Left cardiac atrium (tissue), 4 donors: Measurements from ENCODE around the gene GGCX. TPM values are rescaled to one million over a fixed set of nuclear protein-coding genes. Genes with fewer than 3 reads are reported as not detected.
"Not testable (repeated sequence)": the region's sequence is repeated elsewhere in the genome, so short reads cannot be mapped to it uniquely, and the experiment has no call there.

ENCODE experiments used
- ATAC-seq, 2 donors: fragments of 200-7000 bp; cut with Tn5 transposase; one replicate each; pipeline ENCODE4 v1.9.1; 2020; ENCODE audit warnings: mild to moderate bottlenecking in 2 of 2, moderate library complexity in 2 of 2
- DNase-seq: peaks from one replicate; pipeline ENCODE4 v3.0.0-alpha.2; 2020
- intact Hi-C, 2 donors: fragments of 100-400 bp; cut with DNase I; formaldehyde crosslinking; loops; one replicate each; pipeline versions ENCODE4 v1.14.1 to v1.15.1; 2022 to 2023
- total RNA-seq, 2 donors: library from RNA; stranded (reverse); fragmentation: NEBNext Ultra II Directional; extraction: Animal tissue kit (Norgen Biotek cat#: 25700); gene quantifications; one replicate each; pipeline ENCODE4 v1.2.1, GENCODE V29; 2021
- donor health status: DM: no; HTN: yes; CAD: no.
- donor health status: DM: no; HTN: yes; CAD: no; lungs with severe emphysema.
- donor health status: DM: yes; HTN: yes; CAD: no.
- donor health status: Dilated cardiomyopathy.

The GGCX gene
- total RNA-seq, 2 donors from 2014 or later, result 34.0 to 37.3 TPM

DNA sequence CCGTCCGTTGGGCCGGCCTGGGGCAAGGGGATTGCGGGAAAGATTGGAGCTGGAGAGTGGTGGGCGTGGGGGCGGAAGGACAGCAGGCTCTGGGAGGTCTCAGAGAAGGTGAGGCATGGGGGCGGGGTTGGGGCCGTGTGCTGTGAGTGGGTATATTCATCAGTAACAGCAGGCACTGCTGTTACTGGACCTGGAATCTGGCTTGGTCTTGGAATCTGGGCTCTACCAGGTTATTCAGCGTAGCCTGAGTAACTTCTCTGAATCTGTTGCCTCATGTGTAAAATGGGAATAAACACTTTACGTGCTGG is 34.7 kb upstream of the GGCX start:
- DNase-seq, result no peak
- ATAC-seq, result no peak
- intact Hi-C loops, result no loop called here

DNA sequence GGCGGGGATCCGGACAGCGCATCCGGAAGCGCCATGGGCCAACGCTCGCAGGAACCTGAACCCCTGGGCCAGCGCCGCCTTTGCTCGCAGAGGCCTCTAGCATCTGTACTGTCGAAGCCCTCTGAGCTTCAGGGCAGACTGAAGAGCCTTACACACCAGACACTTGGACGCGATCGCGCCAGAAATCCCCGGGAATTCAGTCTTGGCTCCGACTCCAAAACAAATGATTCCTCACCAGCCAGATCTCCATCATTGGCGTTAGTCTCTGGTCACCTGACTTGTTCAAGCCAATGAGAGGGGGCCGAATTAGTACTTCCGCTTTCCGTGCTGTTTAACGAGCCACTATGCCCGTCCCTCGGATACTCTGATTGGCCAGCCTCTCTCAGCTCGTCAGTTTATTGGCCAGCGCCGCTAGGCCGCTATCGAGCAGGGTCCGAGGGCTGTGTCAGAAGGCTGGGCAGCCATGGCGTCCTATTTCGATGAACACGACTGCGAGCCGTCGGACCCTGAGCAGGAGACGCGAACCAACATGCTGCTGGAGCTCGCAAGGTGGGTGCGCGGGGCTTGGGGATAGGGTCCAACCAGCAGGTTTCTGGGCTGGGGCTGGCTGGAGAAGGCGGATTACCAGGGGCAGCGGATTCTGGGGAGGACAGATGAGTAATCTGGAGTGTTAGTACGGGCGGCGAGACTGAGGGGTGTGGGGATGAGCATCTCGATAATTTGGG is 34.2 kb upstream of the GGCX start, which contains the start of gene RNF181:
Gene RNF181, plus strand, starts transcription at position 445 of the 725 bp plus-strand sequence. Its CDS starts 19 bp downstream, at position 464.
- ATAC-seq, result peak; percentile 96 to 97
- DNase-seq, result peak; percentile 95
- intact Hi-C loops, result no loop called here

DNA sequence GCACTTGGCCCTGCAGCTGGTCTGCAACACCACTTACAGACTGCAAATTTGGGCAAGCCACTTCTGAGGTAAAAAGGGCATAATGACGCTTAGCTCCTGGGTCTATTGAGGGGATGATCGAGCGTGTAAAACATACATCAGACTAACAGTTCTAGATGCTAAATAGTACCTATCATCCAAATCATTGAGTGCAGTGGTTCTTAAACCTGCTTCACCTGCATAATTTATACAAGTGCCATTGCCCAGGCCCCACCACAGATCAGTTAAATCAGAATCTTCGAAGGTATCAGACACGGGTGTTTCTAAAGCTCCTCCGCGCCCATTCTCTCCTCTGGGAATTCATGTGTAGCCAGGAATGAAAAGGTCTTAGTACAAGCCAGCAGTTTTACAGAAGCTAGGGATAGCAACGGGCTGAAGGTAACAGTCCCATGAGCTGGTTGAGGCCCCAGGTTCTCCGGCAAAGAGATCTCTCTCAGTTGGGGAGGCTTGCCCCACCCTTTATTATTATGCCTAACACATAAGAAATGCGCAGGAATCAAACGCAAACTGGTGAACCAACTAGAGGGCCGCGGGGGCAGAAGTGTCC is 33.5 kb upstream of the GGCX start:
- no peak for ATAC-seq
- intact Hi-C loops, result no loop called here
- no peak for DNase-seq

DNA sequence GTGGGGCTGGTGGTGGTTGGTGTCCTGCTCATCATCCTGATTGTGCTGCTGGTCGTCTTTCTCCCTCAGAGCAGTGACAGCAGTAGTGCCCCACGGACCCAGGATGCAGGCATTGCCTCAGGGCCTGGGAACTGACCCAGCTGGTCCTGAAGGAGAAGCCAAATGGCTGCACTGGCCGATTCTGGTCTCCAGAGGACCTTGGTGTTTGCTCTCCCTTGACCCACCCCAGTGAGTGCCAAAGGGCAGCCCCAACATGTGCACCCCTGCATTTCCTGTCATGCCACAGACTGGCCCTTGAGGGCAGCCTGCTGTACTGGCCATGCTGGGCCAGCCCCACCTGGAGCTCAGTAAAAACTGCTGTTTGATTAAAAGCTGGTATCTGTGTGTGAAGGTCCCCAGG is 31.7 kb upstream of the GGCX start:
- intact Hi-C loops, result no loop called here
- no peak for ATAC-seq
- DNase-seq, result no peak

DNA sequence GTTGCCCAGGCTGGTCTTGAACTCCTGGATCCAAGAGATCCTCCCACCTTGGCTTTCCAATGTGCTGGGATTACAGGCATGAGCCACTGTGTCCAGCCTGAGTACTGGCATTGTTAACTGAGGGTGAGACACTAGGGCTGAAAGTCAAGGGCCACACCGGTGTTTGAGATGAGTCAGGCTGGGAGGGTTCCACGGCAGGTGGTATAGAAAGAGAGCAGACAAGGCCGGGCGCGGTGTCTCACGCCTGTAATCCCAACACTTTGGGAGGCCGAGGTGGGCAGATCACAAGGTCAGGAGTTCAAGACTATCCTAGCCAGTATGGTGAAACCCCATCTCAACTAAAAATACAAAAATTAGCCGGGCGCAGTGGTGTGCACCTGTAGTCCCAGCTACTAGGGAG is 31.0 kb upstream of the GGCX start:
- intact Hi-C loops, ATAC-seq, DNase-seq: not testable (repeated sequence)

DNA sequence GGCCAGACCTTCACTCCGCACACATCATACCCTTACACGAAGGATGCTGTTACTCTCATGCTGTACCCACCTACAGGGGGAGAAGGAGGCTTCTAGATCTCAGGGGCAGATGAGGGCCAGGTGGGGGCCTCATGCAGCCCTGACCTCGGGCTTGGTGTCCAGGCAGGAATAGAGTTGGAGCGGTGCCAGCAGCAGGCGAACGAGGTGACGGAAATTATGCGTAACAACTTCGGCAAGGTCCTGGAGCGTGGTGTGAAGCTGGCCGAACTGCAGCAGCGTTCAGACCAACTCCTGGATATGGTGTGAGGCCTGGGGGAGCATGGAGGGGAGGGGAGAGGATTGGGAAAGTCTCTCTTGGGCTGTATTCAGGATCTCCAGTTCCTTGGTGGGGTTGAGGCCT is 30.3 kb upstream of the GGCX start:
- ATAC-seq, result no peak
- DNase-seq, result no peak
- intact Hi-C loops, result no loop called here

DNA sequence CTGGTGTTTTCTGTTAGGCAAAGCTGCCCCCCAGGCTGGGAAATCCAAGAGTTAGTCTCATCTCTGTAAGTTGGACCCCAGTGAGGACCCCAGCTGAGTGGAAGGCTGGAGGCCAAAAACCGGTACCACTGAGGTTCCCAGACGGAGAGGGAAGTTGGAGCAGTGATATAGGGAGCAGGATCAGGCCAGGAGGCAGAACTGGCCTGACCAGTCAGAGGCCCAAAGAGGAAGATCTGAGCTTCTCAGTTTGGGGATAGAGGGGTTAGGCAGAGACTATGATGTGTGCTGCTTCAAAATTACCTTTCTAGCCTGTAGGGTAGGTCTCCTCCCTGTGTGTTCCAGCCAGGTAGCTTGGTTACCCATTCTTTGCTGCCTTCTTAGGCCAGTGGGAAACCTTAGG is 29.7 kb upstream of the GGCX start:
- ATAC-seq (no peak), DNase-seq (no peak)
- intact Hi-C loops, result no loop called here

DNA sequence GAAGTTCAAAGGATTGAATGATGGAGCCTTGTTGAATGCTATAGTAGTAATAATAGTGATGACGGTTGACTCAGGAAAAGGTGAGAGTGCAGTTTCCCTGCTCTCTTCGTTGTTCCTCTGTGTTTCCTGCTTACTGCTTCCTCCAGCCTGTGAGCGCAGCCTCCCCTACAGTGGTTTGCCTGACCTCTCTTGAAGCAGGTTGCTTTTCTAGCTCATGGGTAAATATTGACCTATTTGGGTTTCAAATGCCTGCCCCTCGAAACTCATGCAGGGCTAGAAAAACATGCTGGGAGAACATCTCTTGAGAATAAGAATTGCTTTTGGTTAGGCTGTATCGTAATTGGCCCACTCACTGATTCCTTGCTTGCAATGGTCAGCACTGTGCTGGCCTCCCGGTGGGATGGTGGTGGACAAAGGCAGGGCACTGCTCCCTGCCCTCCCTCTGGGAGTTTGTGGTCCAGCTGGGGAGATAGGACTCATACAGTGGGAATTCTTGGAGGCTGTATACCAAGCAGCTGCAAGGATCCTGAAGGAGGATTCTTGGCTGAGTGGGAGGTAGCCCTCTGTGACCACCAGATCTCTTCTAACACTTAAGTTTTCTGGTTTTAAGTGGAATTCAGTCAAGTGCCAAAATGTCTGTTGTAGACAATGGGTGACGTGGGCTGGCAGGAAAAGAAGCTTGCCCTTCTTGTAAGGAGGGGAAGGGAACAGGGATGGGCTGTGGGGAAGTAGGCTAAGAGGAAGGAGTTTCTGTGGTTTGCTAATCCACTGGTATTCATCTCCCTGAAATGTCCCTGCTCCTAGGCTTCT is 28.9 kb upstream of the GGCX start:
- ATAC-seq (peak; percentile 42 to 46), DNase-seq (peak; percentile 70)
- intact Hi-C loops, result no loop called here

DNA sequence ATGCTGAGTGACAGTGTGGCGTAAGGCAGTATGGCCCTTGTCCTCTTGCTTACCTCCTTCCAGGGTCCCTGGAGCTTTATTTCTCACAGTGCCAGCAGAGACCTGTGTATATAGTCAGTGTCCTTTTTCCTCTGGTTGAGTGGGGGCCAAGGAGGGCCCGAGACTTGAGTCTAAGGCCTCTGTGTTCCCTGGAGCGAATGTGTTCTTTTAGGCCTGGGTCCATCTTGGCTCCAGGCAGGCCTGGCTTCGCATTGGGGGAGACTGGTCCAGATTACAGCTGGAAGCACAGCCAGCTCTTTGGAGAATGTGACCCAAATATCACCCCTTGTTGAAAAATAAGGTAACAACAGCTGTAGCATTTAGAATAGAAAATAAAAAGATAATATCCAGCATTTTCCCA is 27.9 kb upstream of the GGCX start:
- peak in 1 of 2 donors; percentile 25 for ATAC-seq
- intact Hi-C loops, result no loop called here
- no peak for DNase-seq

DNA sequence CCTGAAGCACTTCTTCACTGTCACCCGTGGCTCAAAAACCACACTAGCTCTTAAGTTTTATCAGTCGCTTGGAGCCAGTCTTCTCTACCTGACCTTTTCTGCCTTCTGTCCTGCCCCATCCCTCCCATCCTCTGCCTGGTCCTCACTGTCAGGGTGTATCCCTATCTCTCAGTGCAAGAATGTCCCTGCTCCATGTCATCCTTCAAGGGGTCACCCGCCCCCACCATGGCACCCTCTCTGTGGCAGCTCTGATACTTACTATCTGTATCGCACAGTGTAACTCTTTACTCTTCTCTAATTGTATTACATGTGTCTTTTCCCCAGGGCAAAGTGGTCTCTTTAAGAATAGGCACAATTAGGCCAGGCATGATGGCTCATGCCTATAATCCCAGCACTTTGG is 27.4 kb upstream of the GGCX start:
- no peak for ATAC-seq
- intact Hi-C loops, result no loop called here
- DNase-seq, result no peak

DNA sequence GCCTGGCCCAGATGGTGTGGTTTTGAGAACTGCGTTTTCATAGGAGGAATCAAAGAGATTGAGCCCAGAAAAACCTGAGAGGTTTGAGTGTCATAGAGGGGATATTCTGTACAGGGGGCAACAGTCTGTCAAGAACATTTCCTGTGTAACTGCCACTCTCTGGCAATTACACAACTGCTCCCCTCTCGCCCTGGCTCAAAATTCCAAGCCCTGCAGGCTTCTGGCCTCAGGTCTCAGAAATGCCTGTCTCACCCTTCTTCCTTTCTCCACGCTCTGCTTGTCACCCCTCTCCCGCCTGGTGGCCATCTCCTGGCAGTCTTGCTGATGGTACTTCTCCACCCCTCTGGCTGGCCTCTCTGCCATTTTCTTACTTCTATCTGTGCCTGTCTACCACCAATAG is 26.9 kb upstream of the GGCX start:
- DNase-seq (no peak), ATAC-seq (no peak)
- intact Hi-C loops, result no loop called here

DNA sequence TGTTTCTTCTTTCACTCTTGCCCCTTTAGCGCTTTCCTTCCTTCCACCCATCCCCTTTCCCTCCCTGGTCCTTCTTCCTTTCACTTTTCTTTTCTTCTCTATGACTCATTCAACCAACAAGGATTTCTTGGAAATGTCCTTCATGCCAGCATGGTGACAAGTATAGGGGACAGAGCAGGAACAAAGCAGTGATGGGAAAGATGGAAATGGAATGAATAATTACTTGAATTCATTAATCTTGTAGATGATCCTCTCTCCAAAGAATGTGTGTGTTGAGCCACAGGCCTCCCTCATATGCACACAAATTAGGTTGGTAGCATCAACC is 24.4 kb upstream of the GGCX start:
- DNase-seq (no peak), ATAC-seq (no peak)
- intact Hi-C loops, result no loop called here

DNA sequence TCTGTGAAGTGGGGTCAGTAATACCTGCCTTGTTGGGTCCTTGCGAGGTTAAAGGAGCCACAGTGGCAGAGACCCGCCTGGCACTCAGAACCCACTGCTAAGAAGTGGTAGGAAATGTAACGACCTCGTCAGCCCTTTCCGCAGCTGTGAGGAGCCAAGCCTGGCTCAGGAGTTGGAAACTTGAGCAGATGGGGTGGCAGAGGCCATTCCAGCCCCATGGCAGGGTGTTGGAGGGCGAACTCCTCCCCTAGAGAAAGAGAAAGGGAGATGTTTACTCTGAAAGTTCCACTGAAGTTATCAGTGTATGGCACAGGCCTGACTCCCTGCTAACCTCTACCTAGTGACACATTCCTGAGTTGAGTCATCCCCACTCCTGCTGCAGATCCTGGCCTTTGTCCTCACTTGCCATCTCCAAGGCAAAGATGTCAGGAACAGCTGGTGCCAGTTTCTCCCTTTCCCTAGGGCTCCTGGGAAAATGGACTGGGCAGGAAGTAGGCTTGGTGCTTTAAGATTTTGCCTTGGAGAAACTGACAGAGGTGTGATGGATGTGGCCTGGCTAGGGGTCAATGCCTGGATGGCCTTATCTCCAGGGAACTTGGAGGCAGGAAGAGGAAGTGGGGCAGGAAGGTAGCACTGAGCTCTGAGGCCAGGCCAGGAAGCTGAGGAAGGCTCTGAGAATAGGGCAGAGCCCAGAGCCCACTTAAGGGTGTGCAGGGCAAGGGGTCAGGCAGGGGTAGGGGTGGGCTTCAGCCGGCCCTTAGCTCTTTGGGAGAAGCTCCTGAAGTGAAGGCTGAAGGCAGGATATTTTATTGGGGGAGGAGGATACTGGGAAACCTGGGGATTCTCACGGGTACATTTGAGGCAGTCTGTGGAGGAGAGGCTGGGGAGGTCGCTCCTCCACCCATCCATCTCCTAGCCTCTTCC is 23.8 kb upstream of the GGCX start:
- intact Hi-C loops, result no loop called here
- DNase-seq, result peak; percentile 60
- ATAC-seq, result peak; percentile 48 to 76

DNA sequence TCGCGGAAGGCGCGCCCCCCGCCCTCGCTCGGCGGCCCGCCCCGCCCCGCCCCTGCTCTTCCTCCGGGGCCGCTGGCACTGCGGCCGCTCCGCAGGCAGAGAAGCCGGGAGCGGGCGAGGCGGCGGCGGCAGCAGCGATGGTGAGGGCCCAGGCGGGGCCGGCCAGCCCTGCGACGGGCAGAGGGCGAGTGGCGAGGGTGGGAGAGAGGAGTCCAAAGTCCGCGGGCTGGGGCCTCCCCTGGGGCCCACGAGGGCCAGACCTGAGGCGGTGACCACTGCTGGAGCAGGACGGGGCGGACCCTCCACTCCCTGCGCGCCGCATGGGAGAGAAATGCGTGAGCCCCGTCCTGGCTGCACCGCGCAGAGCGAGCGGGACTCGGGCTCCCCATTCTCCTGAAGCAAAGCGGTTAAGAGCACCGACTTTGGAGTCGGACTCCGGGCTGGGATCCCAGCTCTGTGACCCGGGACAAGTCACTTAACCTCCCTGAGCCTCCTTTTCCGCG is 23.1 kb upstream of the GGCX start, which contains the start of gene VAMP5:
Gene VAMP5, plus strand, starts transcription at position 78 of the 503 bp plus-strand sequence. Its CDS starts 60 bp downstream, at position 138.
- intact Hi-C loops, result no loop called here
- DNase-seq (peak; percentile 55), ATAC-seq (peak; percentile 64 to 65)

DNA sequence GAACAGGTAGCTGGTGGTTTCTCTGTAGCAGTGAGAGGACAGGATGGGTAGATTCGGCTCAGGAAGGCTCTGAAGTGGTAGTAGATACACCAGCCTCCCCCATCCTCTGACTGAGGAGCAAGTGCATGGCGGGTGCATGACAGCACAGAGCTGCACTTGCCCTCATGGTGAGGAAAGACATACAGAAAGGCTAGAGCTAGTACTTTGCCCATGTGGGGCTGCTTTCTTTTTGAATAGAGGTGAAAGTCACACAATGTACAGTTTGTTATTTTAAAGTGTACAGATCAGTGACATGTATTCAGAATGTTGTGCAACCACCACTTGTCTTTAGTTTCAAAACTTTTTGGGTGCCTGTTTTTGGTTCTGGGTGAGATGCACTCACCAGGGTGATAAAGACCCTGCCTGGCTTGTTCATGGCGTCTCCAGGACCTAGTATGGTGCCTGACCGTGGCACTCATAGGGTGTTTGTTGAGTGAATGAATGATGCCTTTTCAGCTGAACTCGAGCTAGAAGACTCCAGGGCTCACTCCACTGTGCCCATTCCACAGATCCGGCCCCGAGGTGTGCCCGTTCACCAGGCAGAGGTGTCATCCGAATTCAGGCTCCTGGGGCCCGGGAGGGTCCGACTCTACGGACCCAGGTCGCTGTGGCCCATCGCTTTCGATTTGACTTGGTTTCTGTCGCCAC is 22.5 kb upstream of the GGCX start:
- DNase-seq, result no peak
- ATAC-seq, result no peak
- intact Hi-C loops, result no loop called here

DNA sequence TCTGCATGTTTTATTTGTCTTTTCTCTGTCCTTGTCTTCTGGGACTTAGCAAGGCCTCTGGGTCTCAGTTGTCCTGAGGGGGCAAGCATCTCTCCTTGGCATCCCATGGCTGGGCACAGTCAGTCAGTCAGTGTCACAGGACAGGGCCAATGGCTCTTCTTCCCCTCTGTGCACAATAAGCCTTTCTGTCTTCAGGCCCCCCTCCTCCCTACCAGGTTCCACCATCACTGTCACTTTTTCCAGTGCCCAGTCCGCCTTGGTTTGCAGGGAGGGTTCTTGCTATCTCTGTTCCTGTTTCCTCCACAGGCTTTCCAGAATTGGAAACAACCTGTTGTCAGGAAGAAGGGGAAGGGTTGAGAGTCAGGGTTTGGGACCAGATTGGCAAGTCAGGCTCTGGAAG is 21.2 kb upstream of the GGCX start:
- ATAC-seq (no peak), DNase-seq (no peak)
- intact Hi-C loops, result no loop called here

DNA sequence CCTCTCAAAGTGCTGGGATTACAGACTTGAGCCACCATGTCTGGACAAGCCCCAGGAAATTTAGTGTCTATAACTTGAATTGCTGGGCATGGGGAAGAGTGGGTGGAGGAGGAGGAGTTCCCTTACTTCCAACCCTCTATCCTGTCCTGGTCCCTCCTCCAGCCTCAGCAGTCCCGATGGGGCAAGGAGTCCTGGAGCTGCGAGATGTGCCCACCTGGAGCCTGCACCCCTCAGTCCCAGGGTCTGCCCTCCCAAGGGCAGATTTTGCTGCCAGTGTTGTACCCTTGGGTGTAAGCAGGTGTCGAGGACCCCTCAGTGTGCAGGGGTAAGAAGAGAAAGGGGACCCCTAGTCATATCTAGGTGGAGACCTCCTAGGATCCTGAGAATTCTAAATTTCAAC is 18.9 kb upstream of the GGCX start:
- ATAC-seq (no peak), DNase-seq (peak; percentile 10)
- intact Hi-C loops, result no loop called here

DNA sequence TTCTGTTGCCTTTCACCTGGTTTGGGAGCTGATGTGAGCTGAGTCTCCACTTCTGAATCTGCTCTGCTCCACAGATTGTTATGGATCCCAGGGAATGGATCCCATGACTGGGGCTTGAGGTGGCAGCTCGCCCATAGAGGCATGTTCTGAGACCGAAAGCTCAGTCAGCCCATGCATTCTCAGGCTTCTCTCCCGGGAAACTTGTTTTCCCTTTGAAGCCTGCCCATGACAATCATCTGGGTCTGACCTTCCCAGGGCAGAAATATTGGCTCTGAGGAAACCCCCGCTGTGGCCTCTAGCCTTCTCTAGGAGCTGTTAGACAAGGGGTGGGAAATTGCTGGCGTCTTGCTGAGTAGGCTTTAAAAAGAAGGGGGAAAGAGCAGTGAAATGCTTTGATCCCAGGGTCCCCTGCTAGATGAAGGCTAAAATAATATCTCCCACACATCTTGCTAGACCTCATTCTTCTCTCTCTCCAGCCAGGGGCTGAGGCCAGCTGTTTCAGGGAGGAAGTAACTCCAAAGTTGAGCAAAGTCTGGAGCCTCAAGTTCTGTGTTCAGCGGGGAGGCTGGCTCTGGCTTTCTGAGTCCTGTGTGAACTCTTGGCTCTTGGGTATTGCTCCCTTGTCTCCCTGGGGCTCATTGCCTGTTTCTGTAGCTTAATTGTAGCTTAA is 18.1 kb upstream of the GGCX start:
- peak in 1 of 2 donors; percentile 12 for ATAC-seq
- intact Hi-C loops, result no loop called here
- DNase-seq, result peak; percentile 43
